LNCaP clone FGC (cell line): ENCODE data around the gene FBXL2.
"Not testable (repeated sequence)": the region's sequence is repeated elsewhere in the genome, so short reads cannot be mapped to it uniquely, and the experiment has no call there.

Source experiments
- DNase-seq: peaks from one replicate; pipeline ENCODE4 v3.0.0-alpha.2; 2011; ENCODE audit warnings: low read depth
- H3K4me3 ChIP-seq: 2 replicates; pipeline ENCODE4 v1.5.1; 2011; ENCODE audit warnings: mild to moderate bottlenecking, low read depth, low read length, control low read depth
- TF ChIP-seq, protein P1 (sequence below): IDR thresholded peaks from 2 replicates; pipeline ENCODE4 v1.5.1; 2012; ENCODE audit warnings: mild to moderate bottlenecking; ENCODE audit not compliant: control insufficient read depth, insufficient read depth; ENCODE audit errors: extremely low read depth

Gene FBXL2

DNA sequence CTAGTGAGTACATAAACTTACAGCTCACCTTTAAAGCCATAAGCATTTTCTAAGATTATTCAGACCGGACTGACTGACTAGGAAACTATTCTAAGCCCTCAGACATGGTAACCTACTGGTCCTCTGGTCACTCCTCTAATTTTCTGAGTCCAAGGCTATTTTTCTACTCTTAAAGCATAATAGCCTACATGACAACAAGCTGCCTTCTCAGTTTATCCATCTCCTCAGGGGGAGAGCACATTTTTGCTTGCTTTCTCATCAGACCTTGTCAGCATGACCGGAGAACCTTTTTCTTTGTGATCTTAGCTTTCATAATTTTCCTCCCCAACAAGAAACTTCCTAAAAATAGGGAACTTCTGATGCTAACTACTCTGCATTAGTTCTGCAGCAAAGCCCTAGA is 124.5 kb downstream of the FBXL2 start:
- no peak for DNase-seq
- TF ChIP-seq, protein P1, sequence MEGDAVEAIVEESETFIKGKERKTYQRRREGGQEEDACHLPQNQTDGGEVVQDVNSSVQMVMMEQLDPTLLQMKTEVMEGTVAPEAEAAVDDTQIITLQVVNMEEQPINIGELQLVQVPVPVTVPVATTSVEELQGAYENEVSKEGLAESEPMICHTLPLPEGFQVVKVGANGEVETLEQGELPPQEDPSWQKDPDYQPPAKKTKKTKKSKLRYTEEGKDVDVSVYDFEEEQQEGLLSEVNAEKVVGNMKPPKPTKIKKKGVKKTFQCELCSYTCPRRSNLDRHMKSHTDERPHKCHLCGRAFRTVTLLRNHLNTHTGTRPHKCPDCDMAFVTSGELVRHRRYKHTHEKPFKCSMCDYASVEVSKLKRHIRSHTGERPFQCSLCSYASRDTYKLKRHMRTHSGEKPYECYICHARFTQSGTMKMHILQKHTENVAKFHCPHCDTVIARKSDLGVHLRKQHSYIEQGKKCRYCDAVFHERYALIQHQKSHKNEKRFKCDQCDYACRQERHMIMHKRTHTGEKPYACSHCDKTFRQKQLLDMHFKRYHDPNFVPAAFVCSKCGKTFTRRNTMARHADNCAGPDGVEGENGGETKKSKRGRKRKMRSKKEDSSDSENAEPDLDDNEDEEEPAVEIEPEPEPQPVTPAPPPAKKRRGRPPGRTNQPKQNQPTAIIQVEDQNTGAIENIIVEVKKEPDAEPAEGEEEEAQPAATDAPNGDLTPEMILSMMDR = no peak

DNA sequence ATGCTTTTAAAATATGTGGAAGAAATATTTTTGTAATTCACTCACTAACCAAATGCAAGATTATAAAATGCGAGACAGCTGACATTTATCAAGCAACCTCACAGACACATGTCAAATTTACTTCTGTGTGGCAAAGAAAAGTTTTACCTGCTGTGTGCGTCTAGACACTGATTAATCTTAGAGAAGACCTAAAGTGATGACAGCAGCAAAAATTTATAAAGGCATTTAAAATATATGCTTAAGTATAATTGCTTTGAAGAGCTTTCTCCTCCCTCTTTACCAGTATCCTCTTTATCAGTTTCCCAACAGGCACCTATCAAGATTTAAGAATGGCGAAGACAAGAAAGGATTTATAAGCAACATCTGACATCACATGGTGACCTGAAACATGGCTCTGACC is 125.7 kb downstream of the FBXL2 start:
- no peak overlapping the region for H3K4me3 ChIP-seq
- DNase-seq = no peak
- TF ChIP-seq, protein P1 = no peak

More for the DNA sequence above, 124.5 kb downstream of the FBXL2 start:
- no peak overlapping the region for H3K4me3 ChIP-seq

DNA sequence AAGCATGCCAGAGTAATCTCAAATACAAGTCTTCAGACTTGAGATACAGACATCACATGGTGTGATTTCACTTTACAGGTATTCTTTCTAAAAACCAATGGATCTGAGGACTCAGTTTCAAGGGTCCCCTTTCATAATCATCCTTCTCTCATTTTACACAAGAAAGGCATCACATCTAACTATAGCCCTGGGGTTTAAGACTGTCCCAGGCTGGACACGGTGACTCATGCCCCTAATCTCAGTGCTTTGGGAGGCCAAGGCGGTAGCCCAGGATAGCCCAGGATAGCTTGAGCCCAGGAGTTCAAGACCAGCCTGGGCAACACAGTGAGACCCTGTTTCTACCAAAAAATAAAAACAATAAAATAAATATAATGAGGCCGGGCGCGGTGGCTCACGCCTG is 126.5 kb downstream of the FBXL2 start:
- TF ChIP-seq, protein P1 = no peak
- H3K4me3 ChIP-seq = no peak overlapping the region
- no peak for DNase-seq

DNA sequence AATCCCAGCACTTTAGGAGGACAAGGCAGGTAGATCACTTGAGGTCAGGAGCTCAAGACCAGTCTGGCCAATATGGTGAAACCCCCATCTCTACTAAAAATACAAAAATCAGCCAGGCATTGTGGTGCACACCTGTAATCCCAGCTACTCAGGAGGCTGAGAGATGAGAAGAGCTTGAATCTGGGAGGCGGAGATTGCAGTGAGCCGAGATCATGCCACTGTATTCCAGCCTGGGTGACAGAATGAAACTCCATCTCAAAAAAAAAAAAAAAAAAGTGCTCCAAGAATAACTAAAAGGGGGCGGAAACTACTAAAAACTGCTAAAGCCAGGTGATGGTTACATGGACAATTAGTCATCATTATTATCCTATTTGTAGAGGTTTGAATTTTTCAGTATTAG is 133.6 kb downstream of the FBXL2 start:
- not testable (repeated sequence) for DNase-seq, H3K4me3 ChIP-seq

DNA sequence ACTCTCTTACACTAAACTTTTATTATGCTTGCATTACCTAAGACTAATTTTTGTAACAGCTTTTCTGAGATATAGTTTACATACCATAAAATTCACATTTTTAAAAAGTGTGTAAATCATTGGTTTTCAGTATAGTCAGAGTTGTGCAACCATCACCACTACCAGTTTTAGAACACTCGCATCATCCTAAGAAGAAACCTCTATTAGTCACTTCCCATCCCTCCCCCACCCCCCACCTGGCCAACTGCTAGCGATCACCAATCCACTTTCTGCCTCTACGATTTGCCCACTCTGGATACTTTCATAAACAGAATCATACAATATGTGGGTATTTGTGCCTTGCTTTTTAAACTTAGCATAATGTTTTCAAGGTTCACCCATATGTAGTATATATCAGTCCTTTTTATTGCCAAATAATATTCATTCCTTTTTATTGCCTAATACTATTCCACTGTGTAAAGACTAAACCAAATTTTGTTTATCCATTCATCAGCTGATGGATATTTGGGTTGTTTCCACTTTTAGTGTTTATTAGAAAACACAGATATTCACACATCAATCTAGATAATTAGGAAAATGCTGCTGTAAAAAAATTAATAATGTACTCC is 139.9 kb downstream of the FBXL2 start:
- no peak for DNase-seq
- TF ChIP-seq, protein P1 = no peak
- H3K4me3 ChIP-seq = no peak overlapping the region

DNA sequence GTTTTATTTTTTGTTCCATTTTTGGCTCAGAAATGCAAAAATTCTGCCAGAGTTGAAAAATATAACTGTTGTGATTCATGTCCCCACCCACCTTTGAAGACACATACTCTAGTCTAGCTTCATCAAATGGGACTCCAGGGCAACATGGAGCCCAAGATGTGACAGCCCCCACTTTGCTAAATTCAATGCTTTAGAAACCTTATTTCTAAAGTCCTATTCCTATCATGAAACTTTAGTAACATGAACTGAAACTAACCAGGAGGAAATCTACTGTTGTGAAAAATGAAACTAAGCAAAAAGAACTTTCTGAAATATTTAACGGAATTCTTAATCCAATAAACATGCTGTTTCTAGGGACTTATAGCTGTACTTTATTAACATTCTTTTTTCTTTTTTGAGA is 142.7 kb downstream of the FBXL2 start:
- H3K4me3 ChIP-seq = no peak overlapping the region
- TF ChIP-seq, protein P1 = no peak
- DNase-seq = no peak

DNA sequence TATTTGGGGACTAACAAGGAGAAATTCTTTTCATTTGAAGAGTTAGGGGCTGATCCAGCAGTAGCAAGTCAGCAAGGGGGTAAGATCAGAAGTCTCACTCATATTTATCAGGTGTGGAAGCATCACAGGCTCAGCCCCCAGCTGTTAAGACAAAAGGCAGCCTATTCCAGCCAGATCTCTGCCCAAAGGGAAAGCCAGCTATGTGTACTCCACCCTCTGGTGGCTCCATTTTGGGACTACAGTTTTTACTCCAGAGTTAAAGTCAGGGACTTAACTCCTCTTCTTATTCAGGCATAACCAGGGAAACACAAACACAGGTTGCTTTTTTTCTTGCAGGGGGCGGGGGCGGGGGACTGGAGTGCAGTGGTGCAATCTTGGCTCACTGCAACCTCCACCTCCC is 143.7 kb downstream of the FBXL2 start:
- H3K4me3 ChIP-seq = no peak overlapping the region
- TF ChIP-seq, protein P1 = no peak
- no peak for DNase-seq
